Choroid plexus epithelial cell (primary cell): Measurements from ENCODE around the gene TIMM13.

Experiments used
- DNase-seq: peaks from one replicate; pipeline ENCODE4 v3.0.0-alpha.2; 2010; ENCODE audit warnings: low read depth
- H3K4me3 ChIP-seq: 2 replicates; pipeline ENCODE4 v1.5.1; 2011; ENCODE audit warnings: low read depth, mild to moderate bottlenecking, control low read depth, low read length, moderate library complexity
- TF ChIP-seq, protein P1 (sequence below): conservative IDR thresholded peaks from 2 replicates; pipeline ENCODE4 v1.5.1; 2011; ENCODE audit warnings: low read depth, mild to moderate bottlenecking, control low read depth, inconsistent platforms, low read length, moderate library complexity

Gene TIMM13

DNA sequence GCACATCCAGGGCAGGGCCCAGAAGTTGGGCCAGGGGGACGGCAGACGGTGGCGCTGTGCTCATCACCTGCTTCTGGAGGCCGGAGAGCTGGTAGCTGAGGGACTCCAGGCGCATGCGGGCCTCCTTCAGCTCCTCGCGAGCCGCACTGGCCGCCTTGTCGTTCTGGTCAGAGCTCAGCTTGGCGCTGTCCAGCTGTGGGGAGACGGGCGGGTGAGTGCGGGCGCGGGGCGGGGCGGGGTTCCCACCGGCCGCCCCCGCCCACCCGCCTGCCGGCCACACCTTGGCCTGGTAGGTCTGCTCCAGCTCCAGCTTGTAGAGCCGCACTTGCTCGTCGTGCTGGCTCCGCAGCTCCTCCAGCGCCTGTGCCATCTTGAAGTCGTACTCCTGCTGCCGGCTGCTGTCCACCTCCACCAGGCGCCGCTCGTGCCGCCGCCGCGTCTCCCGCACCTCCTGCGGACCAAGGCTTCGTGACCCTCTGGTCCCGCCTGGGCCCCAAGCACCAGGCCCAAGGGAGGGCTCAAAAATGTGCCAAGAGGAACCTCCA, 7.4 kb upstream of the TIMM13 start:
- H3K4me3 ChIP-seq, result no peak overlapping the region
- DNase-seq, result no peak
- TF ChIP-seq, protein P1, sequence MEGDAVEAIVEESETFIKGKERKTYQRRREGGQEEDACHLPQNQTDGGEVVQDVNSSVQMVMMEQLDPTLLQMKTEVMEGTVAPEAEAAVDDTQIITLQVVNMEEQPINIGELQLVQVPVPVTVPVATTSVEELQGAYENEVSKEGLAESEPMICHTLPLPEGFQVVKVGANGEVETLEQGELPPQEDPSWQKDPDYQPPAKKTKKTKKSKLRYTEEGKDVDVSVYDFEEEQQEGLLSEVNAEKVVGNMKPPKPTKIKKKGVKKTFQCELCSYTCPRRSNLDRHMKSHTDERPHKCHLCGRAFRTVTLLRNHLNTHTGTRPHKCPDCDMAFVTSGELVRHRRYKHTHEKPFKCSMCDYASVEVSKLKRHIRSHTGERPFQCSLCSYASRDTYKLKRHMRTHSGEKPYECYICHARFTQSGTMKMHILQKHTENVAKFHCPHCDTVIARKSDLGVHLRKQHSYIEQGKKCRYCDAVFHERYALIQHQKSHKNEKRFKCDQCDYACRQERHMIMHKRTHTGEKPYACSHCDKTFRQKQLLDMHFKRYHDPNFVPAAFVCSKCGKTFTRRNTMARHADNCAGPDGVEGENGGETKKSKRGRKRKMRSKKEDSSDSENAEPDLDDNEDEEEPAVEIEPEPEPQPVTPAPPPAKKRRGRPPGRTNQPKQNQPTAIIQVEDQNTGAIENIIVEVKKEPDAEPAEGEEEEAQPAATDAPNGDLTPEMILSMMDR, result no peak

GRCh38 chr19:2434267-2434666, 6.9 kb upstream of the TIMM13 start:
- no peak overlapping the region for H3K4me3 ChIP-seq
- no peak for DNase-seq
- TF ChIP-seq, protein P1, result no peak

DNA sequence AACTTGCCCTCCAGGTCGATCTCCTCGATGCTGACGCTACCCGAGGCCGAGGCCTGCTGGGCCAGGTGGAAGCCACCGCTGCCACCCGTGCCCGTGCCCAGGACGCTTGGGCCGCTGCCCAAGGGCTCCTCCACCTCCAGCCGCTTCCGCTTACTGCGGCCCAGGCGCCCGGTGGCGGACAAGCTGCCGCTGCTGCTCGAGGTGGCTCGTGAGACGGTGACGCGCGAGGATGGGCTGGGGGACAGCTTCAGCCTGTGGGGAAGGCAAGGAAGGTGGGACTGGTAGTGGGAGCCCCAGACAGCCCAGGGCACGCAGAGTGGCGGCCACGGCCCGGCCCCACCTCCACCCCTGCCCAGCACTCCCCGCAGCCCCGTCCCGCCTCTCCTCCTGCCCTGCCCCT, 6.5 kb upstream of the TIMM13 start:
- DNase-seq, result no peak
- TF ChIP-seq, protein P1, result no peak
- H3K4me3 ChIP-seq, result no peak overlapping the region

GRCh38 chr19:2432131-2432848, 4.9 kb upstream of the TIMM13 start:
- TF ChIP-seq, protein P1, result no peak
- H3K4me3 ChIP-seq, result no peak overlapping the region
- no peak for DNase-seq

- no peak for DNase-seq
- TF ChIP-seq, protein P1, result no peak
- no peak overlapping the region for H3K4me3 ChIP-seq
Measured at GRCh38 chr19:2431318-2432055, 4.1 kb upstream of the TIMM13 start.

DNA sequence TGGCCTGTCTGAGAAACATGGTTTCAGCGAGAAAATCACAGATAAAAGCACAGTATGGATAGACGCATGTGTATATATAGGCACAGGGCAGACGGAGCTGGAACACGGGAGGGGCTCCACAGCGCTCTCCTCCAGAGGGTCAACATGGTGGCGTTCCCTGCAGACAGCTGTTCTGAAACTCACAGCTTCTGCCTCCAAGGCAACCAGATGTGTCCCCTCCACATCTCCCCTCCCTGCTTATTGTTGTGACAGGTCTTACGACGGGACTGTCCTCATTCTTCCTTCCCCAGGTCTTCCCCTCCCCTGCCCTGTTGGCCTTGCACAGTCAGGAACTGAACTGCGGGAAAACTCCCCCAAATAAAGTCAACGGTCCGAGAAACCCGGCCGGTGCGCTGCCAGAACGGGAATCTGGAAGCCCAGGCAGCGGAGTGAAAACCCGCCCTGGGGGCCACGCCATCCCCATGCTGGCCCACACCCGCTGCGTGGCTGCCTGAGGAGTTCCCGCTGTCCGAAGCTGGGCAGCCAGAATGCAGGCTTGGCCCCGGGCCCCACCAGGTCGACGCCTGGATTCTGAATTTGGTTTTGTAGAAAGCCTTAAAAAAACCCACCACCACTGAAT, 2.6 kb upstream of the TIMM13 start:
- no peak for DNase-seq
- H3K4me3 ChIP-seq, result no peak overlapping the region
- TF ChIP-seq, protein P1, result no peak
